Right lobe of liver (tissue), 4 donors: ENCODE results near the gene EPHX1.

Experiments
- CTCF ChIP-seq, 4 donors: fragments of 200-600 bp in 3 of 4; fragments of 450-650 bp in 1 of 4; IDR thresholded peaks; one replicate each; pipeline versions ENCODE4 v1.5.1 to v1.8.0; 2016 to 2022; ENCODE audit warnings: antibody characterized with exemption in 4 of 4, mild to moderate bottlenecking in 2 of 4
- POLR2A ChIP-seq: fragments of 450-650 bp; IDR thresholded peaks from one replicate; pipeline ENCODE4 v1.6.1; 2017; ENCODE audit warnings: antibody characterized with exemption, mild to moderate bottlenecking
- donor health status: DM: no; HTN: no; CAD: no.
- donor health status: DM: no; HTN: no; CAD: no.
- donor health status: DM: no; HTN: yes; CAD: no.

GRCh38 chr1:225882694-225883615 lies 73.0 kb downstream of the EPHX1 start:
- no peak for TF ChIP-seq CTCF (IDR thresholded peaks at IDR 0.05)
- TF ChIP-seq POLR2A = no peak
